HepG2 (cell line): ENCODE data around the gene MEA1. TPM values are rescaled to one million over a fixed set of nuclear protein-coding genes. Genes with fewer than 3 reads are reported as not detected.

Source experiments
- ELF4 ChIP-seq: sonication (generic); formaldehyde crosslinking; IDR thresholded peaks from 2 replicates; pipeline ENCODE4 v1.5.0; 2020; ENCODE audit warnings: missing genetic modification reagents, mild to moderate bottlenecking, moderate library complexity, borderline replicate concordance
- ISL2 ChIP-seq: sonication (generic); formaldehyde crosslinking; IDR thresholded peaks from 2 replicates; pipeline ENCODE4 v1.5.0; 2020; ENCODE audit warnings: missing genetic modification reagents
- KLF6 ChIP-seq: IDR thresholded peaks from 2 replicates; pipeline ENCODE4 v1.8.0; 2016; ENCODE audit warnings: missing biosample characterization, missing genetic modification reagents
- MEIS2 ChIP-seq: sonication (generic); formaldehyde crosslinking; IDR thresholded peaks from 2 replicates; pipeline ENCODE4 v1.9.0; 2021; ENCODE audit warnings: mild to moderate bottlenecking, missing genetic modification reagents
- NCOA2 ChIP-seq: sonication (generic); formaldehyde crosslinking; IDR thresholded peaks from 2 replicates; pipeline ENCODE4 v1.8.0; 2022; ENCODE audit warnings: inconsistent platforms
- NFE2L2 ChIP-seq: fragments of 150-350 bp; IDR thresholded peaks from 2 replicates; pipeline ENCODE4 v1.6.1; 2014; ENCODE audit warnings: low read length
- NR2F1 ChIP-seq, 2 experiments: fragments of 450-650 bp in 1 of 2; formaldehyde crosslinking in 1 of 2; IDR thresholded peaks; 2 replicates each; pipeline versions ENCODE4 v1.5.0 to v1.6.1; 2016 to 2020; ENCODE audit warnings: mild to moderate bottlenecking in 1 of 2, missing compliant biosample characterization in 1 of 2, missing genetic modification reagents in 1 of 2, moderate library complexity in 1 of 2
- SALL2 ChIP-seq: sonication (generic); formaldehyde crosslinking; IDR thresholded peaks from 2 replicates; pipeline ENCODE4 v1.8.1; 2023; ENCODE audit warnings: mild to moderate bottlenecking, missing genetic modification reagents, inconsistent platforms
- ZNF264 ChIP-seq: sonication (generic); formaldehyde crosslinking; IDR thresholded peaks from 2 replicates; pipeline ENCODE4 v1.4.0; 2020; ENCODE audit warnings: missing genetic modification reagents
- ZNF350 ChIP-seq: sonication (generic); formaldehyde crosslinking; IDR thresholded peaks from 2 replicates; pipeline ENCODE4 v1.4.0; 2020; ENCODE audit warnings: mild to moderate bottlenecking, low read depth, missing genetic modification reagents, borderline replicate concordance
- ZNF441 ChIP-seq: sonication (generic); formaldehyde crosslinking; IDR thresholded peaks from 2 replicates; pipeline ENCODE4 v1.7.0; 2021; ENCODE audit warnings: missing genetic modification reagents, borderline replicate concordance
- ZNF691 ChIP-seq: sonication (generic); formaldehyde crosslinking; IDR thresholded peaks from 2 replicates; pipeline ENCODE4 v1.4.0; 2020; ENCODE audit warnings: missing genetic modification reagents, low read depth, mild to moderate bottlenecking, borderline replicate concordance
- ZNF773 ChIP-seq: sonication (generic); formaldehyde crosslinking; IDR thresholded peaks from 2 replicates; pipeline ENCODE4 v1.4.0; 2020; ENCODE audit warnings: missing genetic modification reagents, borderline replicate concordance
- ZNF879 ChIP-seq: sonication (generic); formaldehyde crosslinking; IDR thresholded peaks from 2 replicates; pipeline ENCODE4 v1.8.1; 2023; ENCODE audit warnings: missing genetic modification reagents
- ZZZ3 ChIP-seq: sonication (generic); formaldehyde crosslinking; IDR thresholded peaks from 2 replicates; pipeline ENCODE4 v1.4.0; 2020; ENCODE audit warnings: missing genetic modification reagents, mild to moderate bottlenecking, borderline replicate concordance
- polyA plus RNA-seq, 8 experiments: library from polyadenylated mRNA; depleted of rRNA in 3 of 8; stranded (reverse) in 7 of 8; unstranded in 1 of 8; fragments of >200 nt; fragmentation: Illumina TruSeq in 4 of 8; extraction: Trizol in 4 of 8; gene quantifications; 2 replicates each; pipeline versions ENCODE4 v1.2.1 to v1.2.3, GENCODE V29; 2011 to 2016; ENCODE audit warnings: low read depth in 4 of 8, missing spikeins in 1 of 8, mixed read lengths in 1 of 8; ENCODE audit not compliant: insufficient read depth in 1 of 8
- total RNA-seq, 5 experiments: library from RNA; depleted of rRNA; stranded (reverse); fragments of >200 nt; fragmentation: Illumina TruSeq; extraction: Trizol; gene quantifications; 2 replicates each; pipeline ENCODE4 v1.2.3, GENCODE V29; 2016; ENCODE audit warnings: low read depth in 1 of 5
- TF ChIP-seq, protein P1 (sequence below): sonication (generic); formaldehyde crosslinking; IDR thresholded peaks from 2 replicates; pipeline ENCODE4 v1.4.0; 2020; ENCODE audit warnings: mild to moderate bottlenecking, missing genetic modification reagents
- TF ChIP-seq, protein P2 (sequence below): sonication (generic); formaldehyde crosslinking; IDR thresholded peaks from 2 replicates; pipeline ENCODE4 v1.5.0; 2020; ENCODE audit warnings: missing genetic modification reagents
- TF ChIP-seq, protein P3 (sequence below): sonication (generic); formaldehyde crosslinking; conservative IDR thresholded peaks from 2 replicates; pipeline ENCODE4 v1.4.0; 2020; ENCODE audit warnings: missing genetic modification reagents
- TF ChIP-seq, protein P4 (sequence below), 2 experiments: sonication (generic) in 1 of 2; formaldehyde crosslinking in 1 of 2; IDR thresholded peaks; 2 replicates each; pipeline versions ENCODE4 v1.5.1 to v1.6.1; 2011 to 2020; ENCODE audit warnings: borderline replicate concordance in 1 of 2, low read depth in 1 of 2, low read length in 1 of 2, mild to moderate bottlenecking in 1 of 2, missing genetic modification reagents in 1 of 2, moderate library complexity in 1 of 2
- TF ChIP-seq, protein P5 (sequence below): sonication (generic); formaldehyde crosslinking; IDR thresholded peaks from 2 replicates; pipeline ENCODE4 v1.4.0; 2020; ENCODE audit warnings: mild to moderate bottlenecking, low read depth, missing genetic modification reagents

MEA1 gene
- total and polyA plus RNA-seq, 2 of the 13 experiments (the other 11 are each of a cell fraction or from before 2014, with no cell fraction given), result 75.6 to 86.2 TPM

GRCh38 chr6:42984001-42984923 is 29.5 kb downstream of the MEA1 start, which contains the start of gene PPP2R5D (continued):
- peak; percentile 29; the same call in 1 of the 2 replicates for TF ChIP-seq ISL2 (CRISPR knock-in tag)
- peak; percentile 80 for TF ChIP-seq KLF6 (CRISPR knock-in tag)
- TF ChIP-seq ZNF773 (CRISPR knock-in tag), result no peak
- peak; percentile 45; the same call in 1 of the 2 replicates for TF ChIP-seq MEIS2 (CRISPR knock-in tag)
- TF ChIP-seq, protein P1, sequence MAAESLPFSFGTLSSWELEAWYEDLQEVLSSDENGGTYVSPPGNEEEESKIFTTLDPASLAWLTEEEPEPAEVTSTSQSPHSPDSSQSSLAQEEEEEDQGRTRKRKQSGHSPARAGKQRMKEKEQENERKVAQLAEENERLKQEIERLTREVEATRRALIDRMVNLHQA (CRISPR knock-in tag), result no peak
- no peak; the same call in 1 of the 2 replicates for TF ChIP-seq ZNF350
- TF ChIP-seq NR2F1 (CRISPR knock-in tag; IDR thresholded peaks at IDR 0.05), result no peak
- TF ChIP-seq, protein P2, sequence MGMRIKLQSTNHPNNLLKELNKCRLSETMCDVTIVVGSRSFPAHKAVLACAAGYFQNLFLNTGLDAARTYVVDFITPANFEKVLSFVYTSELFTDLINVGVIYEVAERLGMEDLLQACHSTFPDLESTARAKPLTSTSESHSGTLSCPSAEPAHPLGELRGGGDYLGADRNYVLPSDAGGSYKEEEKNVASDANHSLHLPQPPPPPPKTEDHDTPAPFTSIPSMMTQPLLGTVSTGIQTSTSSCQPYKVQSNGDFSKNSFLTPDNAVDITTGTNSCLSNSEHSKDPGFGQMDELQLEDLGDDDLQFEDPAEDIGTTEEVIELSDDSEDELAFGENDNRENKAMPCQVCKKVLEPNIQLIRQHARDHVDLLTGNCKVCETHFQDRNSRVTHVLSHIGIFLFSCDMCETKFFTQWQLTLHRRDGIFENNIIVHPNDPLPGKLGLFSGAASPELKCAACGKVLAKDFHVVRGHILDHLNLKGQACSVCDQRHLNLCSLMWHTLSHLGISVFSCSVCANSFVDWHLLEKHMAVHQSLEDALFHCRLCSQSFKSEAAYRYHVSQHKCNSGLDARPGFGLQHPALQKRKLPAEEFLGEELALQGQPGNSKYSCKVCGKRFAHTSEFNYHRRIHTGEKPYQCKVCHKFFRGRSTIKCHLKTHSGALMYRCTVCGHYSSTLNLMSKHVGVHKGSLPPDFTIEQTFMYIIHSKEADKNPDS, result no peak
- no peak for TF ChIP-seq ELF4 (CRISPR knock-in tag)
- peak; percentile 48; the same call in 1 of the 2 replicates for TF ChIP-seq ZNF264 (CRISPR knock-in tag)
- peak; percentile 33; the same call in 1 of the 2 replicates for TF ChIP-seq ZNF691 (CRISPR knock-in tag)
- TF ChIP-seq NCOA2 (CRISPR knock-in tag), result no peak; the same call in 1 of the 2 replicates
- TF ChIP-seq NFE2L2, result no peak
- TF ChIP-seq, protein P3, sequence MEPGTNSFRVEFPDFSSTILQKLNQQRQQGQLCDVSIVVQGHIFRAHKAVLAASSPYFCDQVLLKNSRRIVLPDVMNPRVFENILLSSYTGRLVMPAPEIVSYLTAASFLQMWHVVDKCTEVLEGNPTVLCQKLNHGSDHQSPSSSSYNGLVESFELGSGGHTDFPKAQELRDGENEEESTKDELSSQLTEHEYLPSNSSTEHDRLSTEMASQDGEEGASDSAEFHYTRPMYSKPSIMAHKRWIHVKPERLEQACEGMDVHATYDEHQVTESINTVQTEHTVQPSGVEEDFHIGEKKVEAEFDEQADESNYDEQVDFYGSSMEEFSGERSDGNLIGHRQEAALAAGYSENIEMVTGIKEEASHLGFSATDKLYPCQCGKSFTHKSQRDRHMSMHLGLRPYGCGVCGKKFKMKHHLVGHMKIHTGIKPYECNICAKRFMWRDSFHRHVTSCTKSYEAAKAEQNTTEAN (CRISPR knock-in tag), result peak; percentile 84; the same call in 1 of the 2 replicates
- 0 out of 2 replicates have a peak, but pooled peaks have one; percentile 35 for TF ChIP-seq ZZZ3
- peak; percentile 66 for TF ChIP-seq ZNF441 (CRISPR knock-in tag)
- TF ChIP-seq SALL2, result peak; percentile 65; the same call in 1 of the 2 replicates
- TF ChIP-seq, protein P4, sequence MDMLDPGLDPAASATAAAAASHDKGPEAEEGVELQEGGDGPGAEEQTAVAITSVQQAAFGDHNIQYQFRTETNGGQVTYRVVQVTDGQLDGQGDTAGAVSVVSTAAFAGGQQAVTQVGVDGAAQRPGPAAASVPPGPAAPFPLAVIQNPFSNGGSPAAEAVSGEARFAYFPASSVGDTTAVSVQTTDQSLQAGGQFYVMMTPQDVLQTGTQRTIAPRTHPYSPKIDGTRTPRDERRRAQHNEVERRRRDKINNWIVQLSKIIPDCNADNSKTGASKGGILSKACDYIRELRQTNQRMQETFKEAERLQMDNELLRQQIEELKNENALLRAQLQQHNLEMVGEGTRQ (IDR thresholded peaks at IDR 0.05; ENCODE audit: low read depth, low read length), result no peak
- TF ChIP-seq, protein P4 (CRISPR knock-in tag; IDR thresholded peaks at IDR 0.05; ENCODE audit: borderline replicate concordance), result no peak
- TF ChIP-seq, protein P5, sequence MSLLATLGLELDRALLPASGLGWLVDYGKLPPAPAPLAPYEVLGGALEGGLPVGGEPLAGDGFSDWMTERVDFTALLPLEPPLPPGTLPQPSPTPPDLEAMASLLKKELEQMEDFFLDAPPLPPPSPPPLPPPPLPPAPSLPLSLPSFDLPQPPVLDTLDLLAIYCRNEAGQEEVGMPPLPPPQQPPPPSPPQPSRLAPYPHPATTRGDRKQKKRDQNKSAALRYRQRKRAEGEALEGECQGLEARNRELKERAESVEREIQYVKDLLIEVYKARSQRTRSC (CRISPR knock-in tag), result no peak
- TF ChIP-seq ZNF879 (CRISPR knock-in tag), result no peak
